ENCODE data around the gene SEMA3A.

DNA sequence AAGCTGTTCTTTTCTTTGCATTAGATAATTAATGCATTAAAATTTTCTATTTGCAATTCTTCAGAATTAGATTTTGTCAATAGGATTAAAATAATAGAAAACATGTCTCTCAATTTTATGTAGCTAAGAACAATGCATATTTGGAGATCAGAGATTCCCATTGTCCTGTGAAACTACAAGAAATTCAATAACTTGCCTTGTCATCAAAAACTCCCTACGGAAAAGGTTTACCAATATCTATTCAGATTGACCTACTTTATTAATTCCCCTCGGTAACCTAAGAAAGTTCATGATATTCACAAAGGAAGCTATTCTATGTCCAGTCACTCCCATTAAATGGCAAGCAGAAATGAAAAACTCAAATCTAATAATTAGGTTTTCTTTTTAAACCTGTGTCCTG lies 172.6 kb downstream of the SEMA3A start:
- TF ChIP-seq TAF1 (CRISPR knock-in tag; IDR thresholded peaks at IDR 0.05): no peak
- TF ChIP-seq ZFX (CRISPR knock-in tag; IDR thresholded peaks at IDR 0.05; ENCODE audit: low read depth): no peak
- no peak for TF ChIP-seq HNF4A (CRISPR knock-in tag; IDR thresholded peaks at IDR 0.05)
- TF ChIP-seq ARNT (IDR thresholded peaks at IDR 0.05): no peak
- TF ChIP-seq, protein P1, sequence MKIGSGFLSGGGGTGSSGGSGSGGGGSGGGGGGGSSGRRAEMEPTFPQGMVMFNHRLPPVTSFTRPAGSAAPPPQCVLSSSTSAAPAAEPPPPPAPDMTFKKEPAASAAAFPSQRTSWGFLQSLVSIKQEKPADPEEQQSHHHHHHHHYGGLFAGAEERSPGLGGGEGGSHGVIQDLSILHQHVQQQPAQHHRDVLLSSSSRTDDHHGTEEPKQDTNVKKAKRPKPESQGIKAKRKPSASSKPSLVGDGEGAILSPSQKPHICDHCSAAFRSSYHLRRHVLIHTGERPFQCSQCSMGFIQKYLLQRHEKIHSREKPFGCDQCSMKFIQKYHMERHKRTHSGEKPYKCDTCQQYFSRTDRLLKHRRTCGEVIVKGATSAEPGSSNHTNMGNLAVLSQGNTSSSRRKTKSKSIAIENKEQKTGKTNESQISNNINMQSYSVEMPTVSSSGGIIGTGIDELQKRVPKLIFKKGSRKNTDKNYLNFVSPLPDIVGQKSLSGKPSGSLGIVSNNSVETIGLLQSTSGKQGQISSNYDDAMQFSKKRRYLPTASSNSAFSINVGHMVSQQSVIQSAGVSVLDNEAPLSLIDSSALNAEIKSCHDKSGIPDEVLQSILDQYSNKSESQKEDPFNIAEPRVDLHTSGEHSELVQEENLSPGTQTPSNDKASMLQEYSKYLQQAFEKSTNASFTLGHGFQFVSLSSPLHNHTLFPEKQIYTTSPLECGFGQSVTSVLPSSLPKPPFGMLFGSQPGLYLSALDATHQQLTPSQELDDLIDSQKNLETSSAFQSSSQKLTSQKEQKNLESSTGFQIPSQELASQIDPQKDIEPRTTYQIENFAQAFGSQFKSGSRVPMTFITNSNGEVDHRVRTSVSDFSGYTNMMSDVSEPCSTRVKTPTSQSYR (CRISPR knock-in tag; IDR thresholded peaks at IDR 0.05; ENCODE audit: borderline replicate concordance): no peak
- TF ChIP-seq POLR2A (IDR thresholded peaks at IDR 0.05; ENCODE audit: insufficient read depth in 1 of 2, low read depth in 2 of 2, low read length in 2 of 2): no peak
- TF ChIP-seq, protein P2, sequence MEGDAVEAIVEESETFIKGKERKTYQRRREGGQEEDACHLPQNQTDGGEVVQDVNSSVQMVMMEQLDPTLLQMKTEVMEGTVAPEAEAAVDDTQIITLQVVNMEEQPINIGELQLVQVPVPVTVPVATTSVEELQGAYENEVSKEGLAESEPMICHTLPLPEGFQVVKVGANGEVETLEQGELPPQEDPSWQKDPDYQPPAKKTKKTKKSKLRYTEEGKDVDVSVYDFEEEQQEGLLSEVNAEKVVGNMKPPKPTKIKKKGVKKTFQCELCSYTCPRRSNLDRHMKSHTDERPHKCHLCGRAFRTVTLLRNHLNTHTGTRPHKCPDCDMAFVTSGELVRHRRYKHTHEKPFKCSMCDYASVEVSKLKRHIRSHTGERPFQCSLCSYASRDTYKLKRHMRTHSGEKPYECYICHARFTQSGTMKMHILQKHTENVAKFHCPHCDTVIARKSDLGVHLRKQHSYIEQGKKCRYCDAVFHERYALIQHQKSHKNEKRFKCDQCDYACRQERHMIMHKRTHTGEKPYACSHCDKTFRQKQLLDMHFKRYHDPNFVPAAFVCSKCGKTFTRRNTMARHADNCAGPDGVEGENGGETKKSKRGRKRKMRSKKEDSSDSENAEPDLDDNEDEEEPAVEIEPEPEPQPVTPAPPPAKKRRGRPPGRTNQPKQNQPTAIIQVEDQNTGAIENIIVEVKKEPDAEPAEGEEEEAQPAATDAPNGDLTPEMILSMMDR (CRISPR knock-in tag; IDR thresholded peaks at IDR 0.05): no peak
- no peak for TF ChIP-seq KLF16 (CRISPR knock-in tag; IDR thresholded peaks at IDR 0.05)
- TF ChIP-seq ESRRA (CRISPR knock-in tag; IDR thresholded peaks at IDR 0.05; ENCODE audit: low read depth): no peak
